SK-N-SH treated with all-trans-retinoic acid at 6 μM for 48 hours (cell line): ENCODE measurements around the gene STIL.

Experiments used
- ATAC-seq: fragments of 200-7000 bp; cut with Tn5 transposase; 3 replicates; pipeline ENCODE4 v1.9.1; 2020; ENCODE audit warnings: mild to moderate bottlenecking, moderate library complexity
- ARNTL ChIP-seq: fragments of 450-650 bp; formaldehyde crosslinking; IDR thresholded peaks from 2 replicates; pipeline ENCODE4 v1.5.0; 2020; ENCODE audit warnings: low read depth, mild to moderate bottlenecking, moderate library complexity, borderline replicate concordance
- BACH2 ChIP-seq: fragments of 250-450 bp; sonication (Bioruptor Pico); IDR thresholded peaks from 2 replicates; pipeline ENCODE4 v1.9.0; 2021; ENCODE audit warnings: mild to moderate bottlenecking, borderline replicate concordance
- CSDC2 ChIP-seq: fragments of 250-450 bp; sonication (Bioruptor Pico); IDR thresholded peaks from 2 replicates; pipeline ENCODE4 v1.5.0; 2020; ENCODE audit warnings: mild to moderate bottlenecking, moderate library complexity
- CSRNP3 ChIP-seq: fragments of 250-450 bp; sonication (Bioruptor Pico); IDR thresholded peaks from 2 replicates; pipeline ENCODE4 v1.5.1; 2021; ENCODE audit warnings: mild to moderate bottlenecking, moderate library complexity
- ESRRG ChIP-seq: fragments of 250-450 bp; sonication (Bioruptor Pico); IDR thresholded peaks from 2 replicates; pipeline ENCODE4 v1.6.1; 2021; ENCODE audit warnings: mild to moderate bottlenecking
- GLIS3 ChIP-seq: fragments of 250-450 bp; sonication (Bioruptor Pico); IDR thresholded peaks from 2 replicates; pipeline ENCODE4 v1.5.0; 2020; ENCODE audit warnings: mild to moderate bottlenecking, moderate library complexity
- ISL1 ChIP-seq: fragments of 250-450 bp; sonication (Bioruptor Pico); IDR thresholded peaks from 2 replicates; pipeline ENCODE4 v2.1.2; 2022; ENCODE audit warnings: mild to moderate bottlenecking, moderate library complexity
- OSR1 ChIP-seq: fragments of 250-450 bp; sonication (Bioruptor Pico); IDR thresholded peaks from 2 replicates; pipeline ENCODE4 v1.8.0; 2022; ENCODE audit warnings: moderate library complexity, mild to moderate bottlenecking, inconsistent platforms
- PATZ1 ChIP-seq: fragments of 250-450 bp; sonication (Bioruptor Pico); IDR thresholded peaks from 2 replicates; pipeline ENCODE4 v1.8.0; 2020; ENCODE audit warnings: mild to moderate bottlenecking, moderate library complexity, borderline replicate concordance
- POU6F1 ChIP-seq: fragments of 250-450 bp; sonication (Bioruptor Pico); IDR thresholded peaks from 2 replicates; pipeline ENCODE4 v1.8.0; 2021; ENCODE audit warnings: low read depth, mild to moderate bottlenecking, moderate library complexity, borderline replicate concordance
- PPARA ChIP-seq: fragments of 250-450 bp; sonication (Bioruptor Pico); IDR thresholded peaks from 2 replicates; pipeline ENCODE4 v1.5.0; 2020; ENCODE audit warnings: mild to moderate bottlenecking, borderline replicate concordance
- RARB ChIP-seq: fragments of 250-450 bp; sonication (Bioruptor Pico); IDR thresholded peaks from 2 replicates; pipeline ENCODE4 v1.8.0; 2021; ENCODE audit warnings: mild to moderate bottlenecking, moderate library complexity
- SNAI2 ChIP-seq: fragments of 250-450 bp; sonication (Bioruptor Pico); IDR thresholded peaks from 2 replicates; pipeline ENCODE4 v1.5.0; 2020; ENCODE audit warnings: mild to moderate bottlenecking, moderate library complexity
- TCF4 ChIP-seq: fragments of 250-450 bp; sonication (Bioruptor Pico); IDR thresholded peaks from 2 replicates; pipeline ENCODE4 v1.8.0; 2021; ENCODE audit warnings: mild to moderate bottlenecking, moderate library complexity, borderline replicate concordance
- TOX ChIP-seq: fragments of 250-450 bp; sonication (Bioruptor Pico); IDR thresholded peaks from 2 replicates; pipeline ENCODE4 v1.8.0; 2021; ENCODE audit warnings: mild to moderate bottlenecking, moderate library complexity, borderline replicate concordance
- TSHZ2 ChIP-seq: fragments of 250-450 bp; sonication (Bioruptor Pico); IDR thresholded peaks from 2 replicates; pipeline ENCODE4 v1.5.0; 2020; ENCODE audit warnings: mild to moderate bottlenecking, moderate library complexity
- ZC3H10 ChIP-seq: fragments of 250-450 bp; sonication (Bioruptor Pico); IDR thresholded peaks from 2 replicates; pipeline ENCODE4 v1.5.1; 2021; ENCODE audit warnings: mild to moderate bottlenecking, moderate library complexity
- ZFP3 ChIP-seq: fragments of 250-450 bp; sonication (Bioruptor Pico); IDR thresholded peaks from 2 replicates; pipeline ENCODE4 v1.5.0; 2020; ENCODE audit warnings: mild to moderate bottlenecking, moderate library complexity
- ZFP30 ChIP-seq: fragments of 450-650 bp; formaldehyde crosslinking; IDR thresholded peaks from 2 replicates; pipeline ENCODE4 v1.5.0; 2022; ENCODE audit warnings: mild to moderate bottlenecking, moderate library complexity
- ZNF565 ChIP-seq: fragments of 450-650 bp; formaldehyde crosslinking; conservative IDR thresholded peaks from 2 replicates; pipeline ENCODE4 v1.5.0; 2020; ENCODE audit warnings: low read depth, mild to moderate bottlenecking, moderate library complexity
- ZNF70 ChIP-seq: fragments of 450-650 bp; formaldehyde crosslinking; IDR thresholded peaks from 2 replicates; pipeline ENCODE4 v1.5.0; 2020; ENCODE audit warnings: mild to moderate bottlenecking, moderate library complexity
- ZNF8 ChIP-seq: fragments of 450-650 bp; formaldehyde crosslinking; IDR thresholded peaks from 2 replicates; pipeline ENCODE4 v1.5.0; 2020; ENCODE audit warnings: mild to moderate bottlenecking, moderate library complexity

The STIL gene

GRCh38 chr1:47214549-47214948 lies 99.4 kb downstream of the STIL start:
- no peak for TF ChIP-seq SNAI2 (CRISPR knock-in tag)
- no peak for TF ChIP-seq ZFP30 (CRISPR knock-in tag)
- no peak for TF ChIP-seq POU6F1 (CRISPR knock-in tag)
- no peak for TF ChIP-seq PATZ1 (CRISPR knock-in tag)
- no peak for TF ChIP-seq CSRNP3 (CRISPR knock-in tag)
- no peak for TF ChIP-seq TCF4 (CRISPR knock-in tag)
- TF ChIP-seq BACH2, result no peak
- no peak for TF ChIP-seq PPARA
- no peak for TF ChIP-seq GLIS3 (CRISPR knock-in tag)
- TF ChIP-seq OSR1 (CRISPR knock-in tag), result no peak
- TF ChIP-seq TSHZ2 (CRISPR knock-in tag), result no peak
- TF ChIP-seq ZC3H10 (CRISPR knock-in tag), result no peak
- no peak for TF ChIP-seq ZNF565 (CRISPR knock-in tag)
- TF ChIP-seq ZNF8 (CRISPR knock-in tag), result no peak
- TF ChIP-seq ARNTL (CRISPR knock-in tag), result no peak
- no peak for TF ChIP-seq CSDC2
- TF ChIP-seq ESRRG (CRISPR knock-in tag), result no peak
- TF ChIP-seq TOX (CRISPR knock-in tag), result no peak
- no peak for TF ChIP-seq ISL1 (CRISPR knock-in tag)
- ATAC-seq, result no peak

GRCh38 chr1:47213230-47213963 lies 100.5 kb downstream of the STIL start:
- no peak for ATAC-seq
- TF ChIP-seq ZNF8 (CRISPR knock-in tag) (no peak), ESRRG (CRISPR knock-in tag) (no peak), TOX (CRISPR knock-in tag) (no peak), ZFP30 (CRISPR knock-in tag) (no peak), ZFP3 (CRISPR knock-in tag) (no peak), TSHZ2 (CRISPR knock-in tag) (no peak), RARB (no peak), ISL1 (CRISPR knock-in tag) (no peak), ZNF565 (CRISPR knock-in tag) (no peak), PPARA (no peak), BACH2 (no peak), SNAI2 (CRISPR knock-in tag) (no peak), ZC3H10 (CRISPR knock-in tag) (no peak), ZNF70 (CRISPR knock-in tag) (no peak), ARNTL (CRISPR knock-in tag) (no peak), CSDC2 (no peak), GLIS3 (CRISPR knock-in tag) (no peak), TCF4 (CRISPR knock-in tag) (no peak), OSR1 (CRISPR knock-in tag) (no peak), PATZ1 (CRISPR knock-in tag) (no peak)
- TF ChIP-seq, all 23 proteins: peak for 0
